ENCODE measurements around the gene GABBR2.

- TF ChIP-seq RXRA (IDR thresholded peaks at IDR 0.05; ENCODE audit: insufficient read depth, low read depth, low read length) (no peak), JUN (IDR thresholded peaks at IDR 0.05; ENCODE audit: low read depth, low read length) (no peak), CTCF (IDR thresholded peaks at IDR 0.05; ENCODE audit: control extremely low read depth in 1 of 3, insufficient read depth in 1 of 3, low read depth in 1 of 3, low read length in 3 of 3) (no peak), BRCA1 (IDR thresholded peaks at IDR 0.05; ENCODE audit: low read depth, low read length) (no peak), NRF1 (IDR thresholded peaks at IDR 0.05; ENCODE audit: low read depth, low read length) (no peak)
Observed at GRCh38 chr9:98298476-98298875, 410.3 kb downstream of the GABBR2 start.

Measured in H1 (cell line).